Stimulated activated memory B cell treated with anti-CD40 and anti-IgM and Interleukin-4, amounts not matched to agents 10 μg/mL and 1 μg/mL and 100 μg/mL, for 72 hours (primary cell): ENCODE results near the gene SDR42E2.

ENCODE experiments used
- ATAC-seq: fragments of 150-1000 bp; cut with Tn5 transposase; 2 replicates; pipeline ENCODE4 v1.10.0; 2021
- H3K27ac Mint-ChIP-seq: one replicate; pipeline ENCODE4 v1.8.0; 2022; ENCODE audit warnings: mild to moderate bottlenecking, mixed read lengths
- H3K27me3 Mint-ChIP-seq: one replicate; pipeline ENCODE4 v1.8.0; 2022; ENCODE audit warnings: mixed read lengths
- H3K36me3 Mint-ChIP-seq: one replicate; pipeline ENCODE4 v1.8.0; 2022; ENCODE audit warnings: mixed read lengths
- H3K4me1 Mint-ChIP-seq: one replicate; pipeline ENCODE4 v1.8.0; 2022; ENCODE audit warnings: mixed read lengths
- H3K4me3 Mint-ChIP-seq: one replicate; pipeline ENCODE4 v1.8.0; 2022; ENCODE audit warnings: mild to moderate bottlenecking, moderate library complexity, mixed read lengths
- H3K9me3 Mint-ChIP-seq: one replicate; pipeline ENCODE4 v1.8.0; 2022; ENCODE audit warnings: mixed read lengths

SDR42E2 gene

GRCh38 chr16:22181426-22181825, 19.1 kb downstream of the SDR42E2 start:
- Mint-ChIP-seq H3K36me3 (peaks cover 4% of the 10 kb centered on the region), H3K4me3 (no peak overlapping the region), H3K27ac (no peak overlapping the region), H3K9me3 (no peaks in the 10 kb centered on the region), H3K27me3 (no peaks in the 10 kb centered on the region), H3K4me1 (peaks cover 7% of the 10 kb centered on the region)
- ATAC-seq: no peak

- no peak for ATAC-seq
- H3K27ac Mint-ChIP-seq: no peak overlapping the region
- H3K4me1 Mint-ChIP-seq: peaks cover 7% of the 10 kb centered on the region
These were observed 19.5 kb downstream of the SDR42E2 start for GRCh38 chr16:22181843-22182242.

GRCh38 chr16:22183335-22183734, 21.0 kb downstream of the SDR42E2 start:
- ATAC-seq: no peak
- Mint-ChIP-seq H3K27ac (no peak overlapping the region), H3K9me3 (no peaks in the 10 kb centered on the region), H3K4me1 (peaks cover 12% of the 10 kb centered on the region), H3K27me3 (no peaks in the 10 kb centered on the region), H3K4me3 (no peak overlapping the region), H3K36me3 (peaks cover 4% of the 10 kb centered on the region)

More at GRCh38 chr16:22181843-22182242, 19.5 kb downstream of the SDR42E2 start:
- H3K4me3 Mint-ChIP-seq: no peak overlapping the region
- peaks cover 4% of the 10 kb centered on the region for H3K36me3 Mint-ChIP-seq
- H3K27me3 Mint-ChIP-seq: no peaks in the 10 kb centered on the region
- no peaks in the 10 kb centered on the region for H3K9me3 Mint-ChIP-seq

- Mint-ChIP-seq H3K36me3 (peaks cover 4% of the 10 kb centered on the region), H3K9me3 (no peaks in the 10 kb centered on the region), H3K4me1 (peaks cover 20% of the 10 kb centered on the region), H3K4me3 (no peak overlapping the region), H3K27ac (no peak overlapping the region), H3K27me3 (no peaks in the 10 kb centered on the region)
- ATAC-seq: peak; percentile 64
These were observed 21.8 kb downstream of the SDR42E2 start for GRCh38 chr16:22183901-22184614.

- Mint-ChIP-seq H3K9me3 (no peaks in the 10 kb centered on the region), H3K4me1 (peaks cover 25% of the 10 kb centered on the region), H3K27ac (no peak overlapping the region), H3K27me3 (no peaks in the 10 kb centered on the region), H3K36me3 (peaks cover 4% of the 10 kb centered on the region), H3K4me3 (no peak overlapping the region)
- no peak for ATAC-seq
These were observed 22.3 kb downstream of the SDR42E2 start for GRCh38 chr16:22184615-22184968.

GRCh38 chr16:22186517-22186916, 24.2 kb downstream of the SDR42E2 start:
- Mint-ChIP-seq H3K4me3 (no peak overlapping the region), H3K27ac (peak overlapping the region; percentile 35), H3K27me3 (no peaks in the 10 kb centered on the region), H3K9me3 (no peaks in the 10 kb centered on the region), H3K36me3 (peaks cover 4% of the 10 kb centered on the region), H3K4me1 (peaks cover 29% of the 10 kb centered on the region)
- no peak for ATAC-seq

GRCh38 chr16:22188267-22188594, 25.9 kb downstream of the SDR42E2 start:
- H3K36me3 Mint-ChIP-seq: no peaks in the 10 kb centered on the region
- peaks cover 39% of the 10 kb centered on the region for H3K4me1 Mint-ChIP-seq
- ATAC-seq: no peak
- no peaks in the 10 kb centered on the region for H3K27me3 Mint-ChIP-seq
- H3K4me3 Mint-ChIP-seq: no peak overlapping the region
- no peaks in the 10 kb centered on the region for H3K9me3 Mint-ChIP-seq
- H3K27ac Mint-ChIP-seq: peak overlapping the region; percentile 94

- Mint-ChIP-seq H3K9me3 (peaks cover 4% of the 10 kb centered on the region), H3K36me3 (peaks cover 4% of the 10 kb centered on the region), H3K4me3 (peak overlapping the region; percentile 90), H3K4me1 (peaks cover 45% of the 10 kb centered on the region), H3K27ac (peak overlapping the region; percentile 94), H3K27me3 (no peaks in the 10 kb centered on the region)
- ATAC-seq: no peak
These were observed 26.5 kb downstream of the SDR42E2 start for GRCh38 chr16:22188595-22189442.

GRCh38 chr16:22189473-22190080, 27.3 kb downstream of the SDR42E2 start:
- peak overlapping the region; percentile 94 for H3K27ac Mint-ChIP-seq
- H3K9me3 Mint-ChIP-seq: peaks cover 8% of the 10 kb centered on the region
- peaks cover 45% of the 10 kb centered on the region for H3K4me1 Mint-ChIP-seq
- no peaks in the 10 kb centered on the region for H3K27me3 Mint-ChIP-seq
- H3K36me3 Mint-ChIP-seq: peaks cover 7% of the 10 kb centered on the region
- peak overlapping the region; percentile 90 for H3K4me3 Mint-ChIP-seq
- no peak for ATAC-seq

GRCh38 chr16:22190081-22190775, 27.9 kb downstream of the SDR42E2 start:
- peak; percentile 82 for ATAC-seq
- Mint-ChIP-seq H3K9me3 (peaks cover 8% of the 10 kb centered on the region), H3K4me3 (peak overlapping the region; percentile 90), H3K27ac (peak overlapping the region; percentile 94), H3K4me1 (peaks cover 52% of the 10 kb centered on the region), H3K27me3 (no peaks in the 10 kb centered on the region), H3K36me3 (peaks cover 7% of the 10 kb centered on the region)

- Mint-ChIP-seq H3K4me1 (peaks cover 56% of the 10 kb centered on the region), H3K27me3 (no peaks in the 10 kb centered on the region), H3K4me3 (peak overlapping the region; percentile 90), H3K27ac (peak overlapping the region; percentile 94), H3K36me3 (peaks cover 7% of the 10 kb centered on the region), H3K9me3 (peaks cover 8% of the 10 kb centered on the region)
- peak; percentile 77 for ATAC-seq
These were observed 28.6 kb downstream of the SDR42E2 start for GRCh38 chr16:22190776-22191531.

- H3K4me3 Mint-ChIP-seq: peak overlapping the region; percentile 90
- H3K9me3 Mint-ChIP-seq: peaks cover 8% of the 10 kb centered on the region
- H3K27ac Mint-ChIP-seq: peak overlapping the region; percentile 94
- ATAC-seq: no peak
- H3K4me1 Mint-ChIP-seq: peaks cover 56% of the 10 kb centered on the region
- no peaks in the 10 kb centered on the region for H3K27me3 Mint-ChIP-seq
- H3K36me3 Mint-ChIP-seq: peaks cover 7% of the 10 kb centered on the region
These were observed 29.4 kb downstream of the SDR42E2 start for GRCh38 chr16:22191532-22192260.

GRCh38 chr16:22192261-22193062, 30.2 kb downstream of the SDR42E2 start:
- peak overlapping the region; percentile 48 for H3K4me3 Mint-ChIP-seq
- H3K27ac Mint-ChIP-seq: peak overlapping the region; percentile 94
- H3K36me3 Mint-ChIP-seq: peaks cover 7% of the 10 kb centered on the region
- H3K9me3 Mint-ChIP-seq: peaks cover 8% of the 10 kb centered on the region
- peaks cover 60% of the 10 kb centered on the region for H3K4me1 Mint-ChIP-seq
- peak; percentile 17 for ATAC-seq
- no peaks in the 10 kb centered on the region for H3K27me3 Mint-ChIP-seq
